Fibroblast of the aortic adventitia (primary cell): ENCODE measurements around the gene SH3TC1. TPM values are rescaled to one million over a fixed set of nuclear protein-coding genes. Genes with fewer than 3 reads are reported as not detected.

Experiments used
- DNase-seq: peaks from one replicate; pipeline ENCODE4 v3.0.0-alpha.2; 2010; ENCODE audit warnings: low read depth
- H3K4me3 ChIP-seq: 2 replicates; pipeline ENCODE4 v1.5.1; 2011; ENCODE audit warnings: low read depth, mild to moderate bottlenecking, control low read depth, low read length, moderate library complexity
- CTCF ChIP-seq: IDR thresholded peaks from 2 replicates; pipeline ENCODE4 v1.5.1; 2011; ENCODE audit warnings: mild to moderate bottlenecking, low read length, control low read depth, inconsistent platforms; ENCODE audit not compliant: insufficient read depth
- total RNA-seq: library from RNA; depleted of rRNA; stranded (reverse); fragments of >200 nt; gene quantifications from 2 replicates; pipeline ENCODE4 v1.2.3, GENCODE V29; 2012; ENCODE audit warnings: low replicate concordance

The SH3TC1 gene
- total RNA-seq, 1 donor = 1.5 TPM

GRCh38 chr4:8198206-8198905 is 734 bp upstream of the SH3TC1 start:
- no peak for DNase-seq
- TF ChIP-seq CTCF = no peak
- H3K4me3 ChIP-seq = no peak overlapping the region

GRCh38 chr4:8199594-8200301 is 658 bp downstream of the SH3TC1 start:
- peak overlapping the region; percentile 41 for H3K4me3 ChIP-seq
- no peak for DNase-seq
- no peak for TF ChIP-seq CTCF

GRCh38 chr4:8200302-8200975 is 1.3 kb downstream of the SH3TC1 start:
- TF ChIP-seq CTCF = no peak
- H3K4me3 ChIP-seq = no peak overlapping the region
- no peak for DNase-seq

GRCh38 chr4:8201321-8201781 is 2.3 kb downstream of the SH3TC1 start:
- no peak for TF ChIP-seq CTCF
- no peak overlapping the region for H3K4me3 ChIP-seq
- DNase-seq = no peak

GRCh38 chr4:8202108-8203051 is 3.3 kb downstream of the SH3TC1 start:
- H3K4me3 ChIP-seq = no peak overlapping the region
- no peak for DNase-seq
- no peak for TF ChIP-seq CTCF

GRCh38 chr4:8203052-8203401 is 3.9 kb downstream of the SH3TC1 start:
- H3K4me3 ChIP-seq = no peak overlapping the region
- DNase-seq = no peak
- TF ChIP-seq CTCF = no peak
